Colon (tissue), 2 donors: ENCODE measurements around the gene SCARF2.
"Not testable (repeated sequence)": the region's sequence is repeated elsewhere in the genome, so short reads cannot be mapped to it uniquely, and the experiment has no call there.

Experiments used
- FAIRE-seq: peaks from 2 replicates; lab custom pipeline; 2012; peaks lifted over from hg19 to GRCh38; lab: Jason Lieb, UNC
- donor health status: control.
- donor health status: control.

SCARF2 gene

GRCh38 chr22:20437613-20438426 lies at the start of gene SCARF2:
TSS of gene SCARF2 (minus strand) at chr22:20437825. CDS start at chr22:20437754, 71 bp downstream.
- no peak for FAIRE-seq

GRCh38 chr22:20486229-20486628 lies 48.6 kb upstream of the SCARF2 start:
- FAIRE-seq, result no peak

- no peak for FAIRE-seq
Observed at GRCh38 chr22:20484948-20485683, 47.5 kb upstream of the SCARF2 start.

- FAIRE-seq, result no peak
Observed at GRCh38 chr22:20483771-20484170, 46.1 kb upstream of the SCARF2 start.

GRCh38 chr22:20483143-20483506 lies 45.5 kb upstream of the SCARF2 start:
- FAIRE-seq, result not testable (repeated sequence)

GRCh38 chr22:20479612-20480196 lies 42.1 kb upstream of the SCARF2 start:
- no peak for FAIRE-seq

GRCh38 chr22:20478059-20478458 lies 40.4 kb upstream of the SCARF2 start:
- FAIRE-seq, result not testable (repeated sequence)

- FAIRE-seq, result not testable (repeated sequence)
Observed at GRCh38 chr22:20475569-20475968, 37.9 kb upstream of the SCARF2 start.

GRCh38 chr22:20475115-20475436 lies 37.5 kb upstream of the SCARF2 start:
- no peak for FAIRE-seq

- no peak for FAIRE-seq
Observed at GRCh38 chr22:20472629-20473442, 35.2 kb upstream of the SCARF2 start.

GRCh38 chr22:20471126-20471833 lies 33.7 kb upstream of the SCARF2 start:
- FAIRE-seq, result no peak

GRCh38 chr22:20470525-20470924 lies 32.9 kb upstream of the SCARF2 start:
- FAIRE-seq, result not testable (repeated sequence)

- no peak for FAIRE-seq
Observed at GRCh38 chr22:20469110-20469868, 31.7 kb upstream of the SCARF2 start.

- no peak for FAIRE-seq
Observed at GRCh38 chr22:20466659-20467379, 29.2 kb upstream of the SCARF2 start.

- no peak for FAIRE-seq
Observed at GRCh38 chr22:20465759-20466077, 28.1 kb upstream of the SCARF2 start.

GRCh38 chr22:20464912-20465758 lies 27.5 kb upstream of the SCARF2 start:
- FAIRE-seq, result no peak

- FAIRE-seq, result no peak
Observed at GRCh38 chr22:20464096-20464614, 26.5 kb upstream of the SCARF2 start.

GRCh38 chr22:20463324-20464095 lies 25.9 kb upstream of the SCARF2 start:
- FAIRE-seq, result no peak
